ENCODE results near the gene ADSS1.

The ADSS1 gene

GRCh38 chr14:104770851-104771272 lies 46.8 kb downstream of the ADSS1 start:
- no peak for DNase-seq

GRCh38 chr14:104771374-104771773 lies 47.3 kb downstream of the ADSS1 start:
- DNase-seq: no peak

GRCh38 chr14:104771918-104772706 lies 48.1 kb downstream of the ADSS1 start:
- DNase-seq: no peak

- DNase-seq: no peak
Observed at GRCh38 chr14:104772707-104773504, 48.9 kb downstream of the ADSS1 start.

- DNase-seq: no peak
Observed at GRCh38 chr14:104773505-104774452, 49.8 kb downstream of the ADSS1 start.

GRCh38 chr14:104774453-104775072 lies 50.5 kb downstream of the ADSS1 start:
- no peak for DNase-seq

GRCh38 chr14:104775073-104775489 lies 51.1 kb downstream of the ADSS1 start:
- no peak for DNase-seq

GRCh38 chr14:104776481-104776880 lies 52.5 kb downstream of the ADSS1 start:
- DNase-seq: no peak

- no peak for DNase-seq
Observed at GRCh38 chr14:104776961-104777807, 53.2 kb downstream of the ADSS1 start.

GRCh38 chr14:104777808-104778249 lies 53.8 kb downstream of the ADSS1 start:
- no peak for DNase-seq

GRCh38 chr14:104778694-104779331 lies 54.8 kb downstream of the ADSS1 start:
- DNase-seq: no peak

GRCh38 chr14:104779776-104780512 lies 55.9 kb downstream of the ADSS1 start:
- DNase-seq: no peak

- DNase-seq: no peak
Observed at GRCh38 chr14:104780513-104781030, 56.5 kb downstream of the ADSS1 start.

GRCh38 chr14:104781271-104782077 lies 57.4 kb downstream of the ADSS1 start:
- no peak for DNase-seq

- DNase-seq: no peak
Observed at GRCh38 chr14:104782086-104782807, 58.2 kb downstream of the ADSS1 start.

GRCh38 chr14:104782808-104783139 lies 58.7 kb downstream of the ADSS1 start:
- no peak for DNase-seq

- DNase-seq: no peak
Observed at GRCh38 chr14:104783484-104784217, 59.6 kb downstream of the ADSS1 start.

- DNase-seq: no peak
Observed at GRCh38 chr14:104784218-104784568, 60.2 kb downstream of the ADSS1 start.
